Germinal center (tissue), 1 donor: Measurements from ENCODE around the gene TIMP1.
"Not testable (repeated sequence)": the region's sequence is repeated elsewhere in the genome, so short reads cannot be mapped to it uniquely, and the experiment has no call there.

ENCODE experiments used
- DNase-seq: peaks from one replicate; pipeline ENCODE4 v3.0.0; 2012; ENCODE audit warnings: mixed read lengths, low spot score

Gene TIMP1

DNA sequence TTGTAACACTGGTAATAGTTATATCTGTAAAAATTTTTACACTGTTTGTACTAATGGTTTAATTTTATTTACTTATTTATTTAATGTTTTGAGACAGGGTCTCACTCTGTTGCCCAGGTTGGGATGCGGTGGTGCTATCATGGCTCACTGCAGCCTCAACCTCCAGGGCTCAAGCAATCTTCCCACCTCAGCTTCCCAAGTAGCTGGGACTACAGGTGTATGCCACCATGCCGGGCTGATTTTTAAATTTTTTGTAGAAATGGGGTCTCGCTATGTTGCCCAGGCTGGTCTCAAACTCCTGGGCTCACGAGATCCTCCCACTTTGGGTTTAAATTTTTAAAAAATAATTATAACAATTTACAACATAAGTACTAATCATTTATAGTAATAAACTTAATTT is 20.9 kb downstream of the TIMP1 start:
- DNase-seq: not testable (repeated sequence)

- no peak for DNase-seq
Measured at GRCh38 chrX:47605024-47605423, 22.8 kb downstream of the TIMP1 start.

- no peak for DNase-seq
Measured at GRCh38 chrX:47607091-47607490, 24.9 kb downstream of the TIMP1 start.

- no peak for DNase-seq
Measured at GRCh38 chrX:47608130-47608810, 26.0 kb downstream of the TIMP1 start.

- no peak for DNase-seq
Measured at GRCh38 chrX:47610511-47610910, 28.3 kb downstream of the TIMP1 start.

DNA sequence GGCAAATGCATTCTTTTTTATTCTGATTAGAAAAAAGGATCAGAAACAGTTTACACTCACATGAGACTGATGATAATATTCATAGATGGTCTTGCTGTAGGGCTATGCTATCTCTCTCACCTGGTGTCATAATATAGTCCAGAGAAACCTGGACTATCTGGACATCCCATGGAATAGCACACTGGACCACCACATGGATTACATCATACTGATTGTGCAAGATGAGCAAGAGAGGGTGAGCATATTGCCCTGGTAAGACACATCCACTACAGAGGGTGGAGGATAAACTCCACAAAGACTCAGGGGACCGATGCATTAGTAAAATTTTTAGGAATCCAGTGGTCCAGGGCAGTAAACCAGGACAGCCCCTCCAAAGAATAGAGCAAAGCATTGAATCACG is 29.3 kb downstream of the TIMP1 start:
- no peak for DNase-seq

GRCh38 chrX:47611926-47612325 is 29.7 kb downstream of the TIMP1 start:
- DNase-seq: no peak

GRCh38 chrX:47612418-47612817 is 30.2 kb downstream of the TIMP1 start:
- DNase-seq: no peak

- no peak for DNase-seq
Measured at GRCh38 chrX:47613082-47613481, 30.8 kb downstream of the TIMP1 start.

DNA sequence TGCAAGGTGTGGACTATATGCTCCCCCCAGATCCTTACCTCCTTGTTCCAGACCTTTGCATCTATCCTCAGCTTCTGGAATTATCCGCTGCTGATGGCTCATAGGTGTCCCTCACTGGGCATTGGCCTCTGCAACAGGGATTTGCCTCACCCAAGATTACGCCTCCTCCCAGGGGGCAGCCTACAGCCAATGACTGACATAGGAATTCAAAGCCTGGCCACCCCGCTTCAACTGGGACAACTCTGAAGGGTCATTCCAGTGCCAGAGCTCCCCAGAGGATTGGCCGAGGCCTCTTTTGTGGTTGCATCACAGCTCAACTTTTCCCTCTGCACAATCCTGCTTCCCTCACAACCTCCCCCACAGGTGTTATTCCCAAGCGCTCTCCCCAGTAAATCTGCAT is 32.4 kb downstream of the TIMP1 start:
- DNase-seq: no peak

DNA sequence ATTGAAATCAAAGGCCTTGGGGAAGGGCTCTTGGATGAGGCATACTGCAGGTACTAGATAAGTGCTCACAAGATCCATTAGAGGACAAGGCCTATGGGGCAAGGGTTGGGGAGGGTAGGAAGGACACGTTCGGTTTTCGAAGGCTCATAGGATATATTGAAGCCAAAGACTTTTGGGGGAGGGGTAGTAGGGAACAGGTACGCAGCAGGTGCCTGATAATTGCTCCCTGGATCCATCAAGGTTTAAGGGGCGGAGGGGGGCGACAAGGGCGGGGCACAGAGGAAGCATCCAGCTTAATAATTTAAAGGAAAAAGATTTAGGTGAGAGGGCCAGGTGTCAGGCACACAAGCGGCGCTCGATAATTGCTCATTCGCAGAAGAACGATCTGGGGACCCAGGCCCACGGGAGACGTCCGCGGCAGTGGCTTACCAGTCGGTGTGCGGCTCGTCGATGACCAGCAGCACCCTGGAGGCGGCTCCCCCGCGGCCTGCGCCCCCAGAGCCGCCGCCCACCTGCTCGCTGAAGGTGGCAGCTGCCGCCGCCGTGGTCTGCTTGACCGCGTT is 36.8 kb downstream of the TIMP1 start:
- no peak for DNase-seq

- peak; percentile 89 for DNase-seq
Measured at GRCh38 chrX:47619486-47620302, 37.5 kb downstream of the TIMP1 start, which contains the start of gene SYN1. TSS of gene SYN1 (minus strand) at chrX:47619857. CDS start at chrX:47619728, 129 bp downstream.

DNA sequence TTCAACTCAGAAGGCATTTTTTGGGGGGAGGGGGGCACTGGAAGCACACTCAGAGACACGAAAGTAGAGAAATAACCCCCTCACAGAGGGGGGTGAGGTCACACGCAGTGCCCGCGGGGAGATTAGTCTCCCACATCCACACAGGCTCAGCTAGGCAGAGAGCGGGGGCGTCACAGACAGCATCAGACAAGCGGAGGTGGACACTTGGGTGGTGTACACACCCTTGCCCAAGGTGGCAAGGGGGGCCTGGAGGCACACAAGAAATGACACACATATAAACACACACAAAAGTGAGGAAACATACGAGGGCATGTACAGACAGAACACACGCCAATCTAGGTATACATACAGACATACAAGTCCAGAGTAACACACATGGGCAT is 38.1 kb downstream of the TIMP1 start:
- DNase-seq: no peak

DNA sequence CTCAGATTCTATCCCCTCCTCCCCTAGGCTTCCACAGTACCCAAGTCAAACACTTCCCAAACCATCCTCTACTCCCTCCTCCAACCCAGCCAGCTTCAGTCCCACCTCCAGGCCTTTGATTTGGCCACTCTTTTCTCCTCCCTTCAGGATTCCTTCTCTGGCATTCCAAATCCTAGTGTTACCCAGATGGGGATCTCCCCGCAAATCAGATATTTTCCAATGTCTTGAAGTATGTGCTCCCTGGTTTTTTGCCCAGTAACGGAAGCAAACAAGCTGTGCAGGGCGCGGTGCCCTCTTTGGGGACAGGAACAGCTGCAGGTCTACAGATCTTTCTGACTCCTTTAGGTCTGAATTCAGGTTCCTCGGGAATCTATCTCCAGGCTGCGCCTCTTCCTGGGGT is 39.6 kb downstream of the TIMP1 start:
- DNase-seq: no peak

DNA sequence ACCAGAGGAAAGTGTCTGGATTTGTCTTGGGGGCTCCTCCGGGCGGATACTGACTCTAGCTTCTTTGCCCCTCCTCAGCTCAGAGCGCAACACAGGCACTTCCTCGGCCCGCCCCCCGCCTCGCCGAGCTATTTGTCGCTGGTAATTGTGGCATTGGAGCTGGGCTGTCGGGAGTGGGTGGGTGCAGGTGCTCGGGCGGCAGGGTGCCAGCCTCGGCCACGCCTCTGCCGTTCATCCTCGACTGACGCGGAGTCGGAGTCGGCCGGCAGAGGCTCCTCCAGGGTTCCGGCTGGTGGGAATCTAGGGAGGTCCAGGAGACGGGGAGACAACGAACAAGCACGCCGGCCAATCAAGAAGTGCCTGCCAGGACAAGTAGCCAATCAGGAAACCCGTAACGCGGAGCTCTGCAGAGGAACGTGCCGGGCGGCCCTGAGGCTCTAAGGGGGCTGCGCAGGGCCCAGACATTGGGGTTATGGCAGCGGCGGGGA is 41.3 kb downstream of the TIMP1 start:
- DNase-seq: peak; percentile 53

- no peak for DNase-seq
Measured at GRCh38 chrX:47625365-47625764, 43.1 kb downstream of the TIMP1 start.

- no peak for DNase-seq
Measured at GRCh38 chrX:47628982-47629381, 46.7 kb downstream of the TIMP1 start.

DNA sequence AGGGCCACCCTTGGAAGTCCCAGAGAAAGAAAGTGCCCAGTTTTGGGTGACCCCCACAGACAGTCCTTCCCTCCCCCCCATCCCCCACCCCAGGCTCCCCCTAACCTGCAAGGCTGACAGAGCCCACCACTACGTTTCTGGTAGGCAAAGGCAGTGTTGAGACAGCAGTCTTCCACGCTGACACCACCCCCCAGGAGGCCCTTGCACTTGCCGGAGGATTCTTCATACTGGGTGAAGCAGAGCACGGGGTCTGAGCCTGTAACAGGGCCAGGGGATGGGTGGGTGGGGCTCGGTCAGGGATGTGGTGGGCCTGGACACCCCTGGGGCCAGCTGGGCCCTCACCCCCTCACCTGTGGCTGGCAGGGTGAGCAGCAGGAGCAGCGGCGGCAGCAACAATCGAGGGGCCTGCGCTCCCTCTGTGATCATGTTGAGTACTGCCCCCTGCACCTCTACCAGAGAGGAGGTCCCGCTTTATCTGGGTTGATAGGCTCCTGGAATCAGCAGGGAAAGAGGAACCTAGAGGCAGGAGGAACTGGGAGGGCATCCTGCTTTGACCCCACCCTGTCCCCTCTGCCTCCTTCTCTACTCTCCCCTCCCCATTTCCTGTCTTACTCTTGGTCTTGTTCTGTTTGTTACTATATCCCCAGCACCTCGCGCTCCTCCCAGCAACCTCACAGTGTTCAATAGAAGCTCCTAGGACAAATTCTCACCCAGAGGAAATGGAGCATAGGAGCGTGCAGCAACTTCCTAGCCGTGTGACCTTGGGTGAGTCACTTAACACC is 47.4 kb downstream of the TIMP1 start, which contains the start of gene CFP:
CFP (minus strand) TSS at position 512 of the 782 bp plus-strand sequence; CDS start at position 426, 86 bp downstream.
- DNase-seq: no peak

GRCh38 chrX:47631676-47632075 is 49.4 kb downstream of the TIMP1 start:
- no peak for DNase-seq

DNA sequence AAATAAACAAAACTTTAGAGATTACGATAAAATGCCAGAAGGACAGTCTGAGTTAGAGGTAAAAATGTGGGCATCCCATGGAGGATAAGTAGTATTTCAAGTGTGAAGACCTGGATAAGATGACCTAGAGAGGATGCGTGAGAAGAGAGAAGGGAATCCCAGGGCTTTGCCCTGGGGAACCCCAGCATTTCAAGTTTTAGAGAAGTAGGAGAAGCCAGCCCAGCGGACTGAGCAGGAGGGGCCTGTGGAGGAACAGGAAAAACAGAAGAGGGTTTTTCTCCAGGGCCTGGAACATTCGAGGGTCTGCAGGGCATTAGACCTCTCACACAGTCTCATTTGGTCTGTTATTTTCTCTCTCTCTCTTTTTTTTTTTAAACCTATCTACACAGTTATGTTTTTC is 50.4 kb downstream of the TIMP1 start:
- DNase-seq: no peak

DNA sequence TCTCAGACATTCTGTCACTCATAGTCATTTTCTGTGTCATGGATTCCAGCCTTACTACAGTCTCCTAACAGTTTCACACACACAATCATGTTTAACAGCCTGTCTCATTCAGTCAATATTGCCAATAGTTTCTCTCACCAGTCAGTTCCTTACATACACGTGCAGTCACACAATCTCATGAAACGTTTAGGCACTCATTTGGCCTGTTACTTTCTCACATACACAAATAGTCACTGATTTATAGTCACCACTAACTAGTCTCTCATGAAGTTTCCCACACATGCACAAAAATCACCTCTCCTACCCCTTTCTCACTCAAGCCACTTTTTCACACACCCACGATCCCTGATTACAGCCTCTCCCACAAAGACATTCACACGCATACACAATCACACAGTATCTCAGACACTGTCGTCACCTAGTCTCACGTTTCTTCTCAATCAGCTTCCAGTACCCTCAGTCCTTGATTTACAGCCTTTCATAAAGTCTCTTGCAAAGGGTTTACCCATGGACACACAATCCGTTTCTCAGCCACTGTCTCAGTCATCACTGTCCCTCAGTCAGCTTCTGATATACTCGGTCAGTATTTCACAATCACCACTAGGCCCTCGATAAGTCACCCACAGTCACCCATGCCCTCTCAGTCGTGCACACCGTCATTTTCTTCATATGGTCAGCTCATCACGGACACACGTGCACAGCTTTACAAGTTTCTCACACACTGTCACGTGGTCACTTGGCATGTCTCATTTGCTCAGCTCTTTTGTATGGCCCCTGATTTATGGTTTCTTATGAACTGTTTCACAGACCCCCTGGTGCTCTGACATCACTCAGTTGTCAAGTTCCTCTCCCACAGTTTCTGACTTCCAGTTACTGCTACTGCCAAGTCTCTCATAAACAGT is 51.7 kb downstream of the TIMP1 start:
- DNase-seq: no peak
